Immature natural killer cell (primary cell): ENCODE results near the gene UBE2Q1. TPM values are rescaled to one million over a fixed set of nuclear protein-coding genes. Genes with fewer than 3 reads are reported as not detected.

Experiments used
- DNase-seq, 3 donors: peaks; one replicate each; pipeline ENCODE4 v3.0.0; 2022; ENCODE audit warnings: mixed read lengths in 1 of 3
- H3K27ac Mint-ChIP-seq, 6 donors: one replicate each; pipeline ENCODE4 v1.8.0; 2020; ENCODE audit warnings: mixed read lengths in 6 of 6, mild to moderate bottlenecking in 5 of 6, inconsistent platforms in 4 of 6, moderate library complexity in 3 of 6
- H3K27me3 Mint-ChIP-seq, 3 donors: one replicate each; pipeline ENCODE4 v1.8.0; 2020 to 2021; ENCODE audit warnings: low read depth in 3 of 3, mild to moderate bottlenecking in 3 of 3, mixed read lengths in 3 of 3, moderate library complexity in 3 of 3, inconsistent platforms in 1 of 3
- H3K36me3 Mint-ChIP-seq, 3 donors: one replicate each; pipeline ENCODE4 v1.8.0; 2020; ENCODE audit warnings: mixed read lengths in 3 of 3, inconsistent platforms in 2 of 3, mild to moderate bottlenecking in 2 of 3
- H3K4me1 Mint-ChIP-seq, 2 donors: one replicate each; pipeline ENCODE4 v1.8.0; 2020; ENCODE audit warnings: inconsistent platforms in 2 of 2, mild to moderate bottlenecking in 2 of 2, mixed read lengths in 2 of 2, moderate library complexity in 1 of 2
- H3K4me3 Mint-ChIP-seq, 5 donors: one replicate each; pipeline ENCODE4 v1.8.0; 2020; ENCODE audit warnings: mild to moderate bottlenecking in 5 of 5, mixed read lengths in 5 of 5, inconsistent platforms in 3 of 5, moderate library complexity in 3 of 5
- H3K9me3 Mint-ChIP-seq, 6 donors: one replicate each; pipeline ENCODE4 v1.8.0; 2020; ENCODE audit warnings: mild to moderate bottlenecking in 6 of 6, mixed read lengths in 6 of 6, inconsistent platforms in 4 of 6, moderate library complexity in 3 of 6
- polyA plus RNA-seq, 3 donors: library from polyadenylated mRNA; unstranded; fragments of 300-500 nt; fragmentation: Illumina TruSeq; gene quantifications; one replicate each; pipeline ENCODE4 v1.2.3, GENCODE V29; 2021

Gene UBE2Q1
- polyA plus RNA-seq, 3 donors from 2014 or later = 8.2 to 11.6 (median 9.7) TPM

- Mint-ChIP-seq H3K27ac (no peak overlapping the region), H3K4me3 (no peak overlapping the region), H3K36me3 (no peaks in the 10 kb centered on the region), H3K9me3 (no peaks in the 10 kb centered on the region), H3K4me1 (no peaks in the 10 kb centered on the region), H3K27me3 (peaks cover 3 to 4% (median 3%) of the 10 kb centered on the region in 3 donors)
- DNase-seq = no peak
Observed at GRCh38 chr1:154573168-154573510, 14.7 kb upstream of the UBE2Q1 start.

DNA sequence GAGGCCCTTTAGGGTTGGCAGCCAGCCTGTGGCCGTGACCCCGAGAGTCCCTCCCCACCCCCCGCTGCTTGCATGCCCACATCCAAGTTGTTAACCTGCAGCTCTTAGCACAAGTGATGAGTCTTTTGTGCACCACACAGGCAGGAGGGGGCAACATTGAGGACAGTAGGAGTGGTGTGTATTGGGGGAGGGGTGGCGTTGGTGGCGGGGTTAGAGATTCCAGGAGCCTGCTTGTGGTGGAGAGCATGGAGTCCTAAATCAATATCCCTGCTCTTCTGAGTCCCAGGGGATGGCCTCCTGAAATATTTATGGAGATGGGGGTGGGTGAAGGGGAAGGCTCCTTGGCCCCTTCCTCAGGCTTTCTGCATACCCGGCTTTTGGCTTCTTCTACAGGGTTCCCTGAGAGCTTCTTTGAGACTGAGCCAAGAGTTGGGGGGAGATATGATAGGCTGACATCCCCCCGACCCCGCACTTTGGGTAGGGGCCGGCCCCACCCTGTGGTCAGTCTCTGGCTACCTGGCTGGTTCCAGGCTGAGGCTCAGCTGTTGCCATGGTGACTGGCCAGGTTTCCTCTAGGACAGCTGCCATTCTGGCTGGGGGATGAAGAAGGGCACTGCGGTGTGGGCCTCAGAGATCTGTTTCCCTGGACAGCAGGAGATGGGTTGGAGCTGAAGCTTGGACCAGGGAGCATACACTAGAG lies 14.2 kb upstream of the UBE2Q1 start:
- no peak for DNase-seq
- peaks cover 0 to 1% of the 10 kb centered on the region in 2 donors for H3K4me1 Mint-ChIP-seq
- H3K27me3 Mint-ChIP-seq = peaks cover 3 to 7% (median 4%) of the 10 kb centered on the region in 3 donors
- H3K36me3 Mint-ChIP-seq = no peaks in the 10 kb centered on the region
- no peak overlapping the region for H3K27ac Mint-ChIP-seq
- H3K9me3 Mint-ChIP-seq = no peaks in the 10 kb centered on the region
- H3K4me3 Mint-ChIP-seq = no peak overlapping the region

GRCh38 chr1:154571964-154572288 lies 13.5 kb upstream of the UBE2Q1 start:
- Mint-ChIP-seq H3K4me3 (no peak overlapping the region), H3K27me3 (peaks cover 4 to 11% (median 6%) of the 10 kb centered on the region in 3 donors)

DNA sequence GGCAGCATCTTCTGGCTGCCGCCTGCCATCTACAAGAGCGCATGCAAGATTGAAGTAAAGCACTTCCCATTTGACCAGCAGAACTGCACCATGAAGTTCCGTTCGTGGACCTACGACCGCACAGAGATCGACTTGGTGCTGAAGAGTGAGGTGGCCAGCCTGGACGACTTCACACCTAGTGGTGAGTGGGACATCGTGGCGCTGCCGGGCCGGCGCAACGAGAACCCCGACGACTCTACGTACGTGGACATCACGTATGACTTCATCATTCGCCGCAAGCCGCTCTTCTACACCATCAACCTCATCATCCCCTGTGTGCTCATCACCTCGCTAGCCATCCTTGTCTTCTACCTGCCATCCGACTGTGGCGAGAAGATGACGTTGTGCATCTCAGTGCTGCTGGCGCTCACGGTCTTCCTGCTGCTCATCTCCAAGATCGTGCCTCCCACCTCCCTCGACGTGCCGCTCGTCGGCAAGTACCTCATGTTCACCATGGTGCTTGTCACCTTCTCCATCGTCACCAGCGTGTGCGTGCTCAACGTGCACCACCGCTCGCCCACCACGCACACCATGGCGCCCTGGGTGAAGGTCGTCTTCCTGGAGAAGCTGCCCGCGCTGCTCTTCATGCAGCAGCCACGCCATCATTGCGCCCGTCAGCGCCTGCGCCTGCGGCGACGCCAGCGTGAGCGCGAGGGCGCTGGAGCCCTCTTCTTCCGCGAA lies 12.9 kb upstream of the UBE2Q1 start:
- peaks cover 8 to 12% (median 9%) of the 10 kb centered on the region in 3 donors for H3K27me3 Mint-ChIP-seq

More at GRCh38 chr1:154571964-154572288, 13.5 kb upstream of the UBE2Q1 start:
- no peak for DNase-seq
- Mint-ChIP-seq H3K9me3 (no peaks in the 10 kb centered on the region), H3K4me1 (peaks cover 2 to 6% of the 10 kb centered on the region in 2 donors), H3K27ac (no peak overlapping the region), H3K36me3 (no peaks in the 10 kb centered on the region)

DNA sequence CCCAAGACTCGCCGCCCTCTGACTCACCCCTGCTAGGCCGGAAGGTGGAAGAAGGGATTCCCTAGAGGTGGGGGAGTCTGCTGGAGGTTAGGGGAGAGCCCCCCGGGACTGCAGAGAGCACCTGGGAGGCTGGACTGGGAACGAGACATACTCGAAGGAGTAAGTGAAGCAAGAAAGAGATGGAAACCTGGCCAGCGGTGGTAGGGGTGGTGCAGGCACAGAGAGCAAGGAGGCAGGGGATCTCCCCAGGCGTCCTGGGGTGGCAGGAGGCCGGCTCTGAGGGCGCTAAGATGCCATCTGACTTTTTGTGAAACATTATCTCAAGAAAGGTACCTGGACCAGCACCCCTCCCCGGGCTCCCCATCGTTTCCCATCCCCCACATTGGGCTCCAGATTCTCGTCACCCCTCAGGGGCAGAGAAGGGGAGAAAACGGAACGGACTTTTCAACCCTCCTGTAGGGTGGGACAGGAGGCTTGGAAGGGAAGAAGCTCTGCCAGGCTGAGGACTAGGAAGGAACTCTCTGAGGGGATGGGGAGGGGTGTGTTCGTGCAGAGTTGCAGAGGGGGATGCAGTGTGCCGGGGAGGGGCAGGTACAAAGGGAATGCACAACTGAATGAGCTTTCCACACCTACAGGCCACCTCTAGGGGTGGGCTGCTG lies 9.8 kb upstream of the UBE2Q1 start:
- Mint-ChIP-seq H3K27me3 (peaks cover 6 to 16% (median 8%) of the 10 kb centered on the region in 3 donors), H3K9me3 (no peaks in the 10 kb centered on the region), H3K4me3 (no peak overlapping the region), H3K36me3 (peaks cover 0 to 4% (median 0%) of the 10 kb centered on the region in 3 donors), H3K27ac (no peak overlapping the region), H3K4me1 (peaks cover 4 to 6% of the 10 kb centered on the region in 2 donors)
- DNase-seq = no peak

More for the DNA sequence above, 12.9 kb upstream of the UBE2Q1 start:
- Mint-ChIP-seq H3K9me3 (no peaks in the 10 kb centered on the region), H3K36me3 (no peaks in the 10 kb centered on the region), H3K4me1 (peaks cover 4 to 6% of the 10 kb centered on the region in 2 donors), H3K4me3 (no peak overlapping the region), H3K27ac (no peak overlapping the region)
- DNase-seq = no peak

- Mint-ChIP-seq H3K4me3 (peak within 1 kb of the TSS in 1 of 5 donors; percentile 49), H3K27ac (no peak within 1 kb of the TSS), H3K36me3 (peaks cover 0 to 4% (median 0%) of the 10 kb centered on the region in 3 donors), H3K4me1 (peaks cover 4 to 6% of the 10 kb centered on the region in 2 donors), H3K9me3 (no peaks in the 10 kb centered on the region), H3K27me3 (peaks cover 6 to 13% (median 8%) of the 10 kb centered on the region in 3 donors)
- DNase-seq = peak; percentile 65 to 70 (median 68)
Observed at GRCh38 chr1:154567386-154568156, 9.1 kb upstream of the UBE2Q1 start, which contains the start of gene CHRNB2. Gene CHRNB2, plus strand, starts transcription at chr1:154567778. Its CDS starts 267 bp downstream, at chr1:154568045.

GRCh38 chr1:154565876-154566275 lies 7.4 kb upstream of the UBE2Q1 start:
- Mint-ChIP-seq H3K4me3 (no peak overlapping the region), H3K27me3 (peaks cover 6 to 13% (median 8%) of the 10 kb centered on the region in 3 donors), H3K4me1 (peaks cover 4 to 6% of the 10 kb centered on the region in 2 donors), H3K27ac (no peak overlapping the region), H3K36me3 (peaks cover 0 to 4% (median 0%) of the 10 kb centered on the region in 3 donors), H3K9me3 (no peaks in the 10 kb centered on the region)
- no peak for DNase-seq

GRCh38 chr1:154559466-154560044 lies 1.1 kb upstream of the UBE2Q1 start:
- Mint-ChIP-seq H3K36me3 (peaks cover 0 to 11% (median 6%) of the 10 kb centered on the region in 3 donors), H3K27ac (peak overlapping the region; percentile 91 to 97 (median 94)), H3K4me1 (peaks cover 36 to 45% of the 10 kb centered on the region in 2 donors), H3K9me3 (no peaks in the 10 kb centered on the region), H3K27me3 (peaks cover 6 to 8% (median 7%) of the 10 kb centered on the region in 3 donors), H3K4me3 (peak overlapping the region; percentile 92 to 97 (median 93))
- peak; percentile 77 to 80 (median 78) for DNase-seq

- no peaks in the 10 kb centered on the region for H3K9me3 Mint-ChIP-seq
- peak overlapping the region; percentile 91 to 97 (median 94) for H3K27ac Mint-ChIP-seq
- H3K4me1 Mint-ChIP-seq = peaks cover 36 to 48% of the 10 kb centered on the region in 2 donors
- peaks cover 6 to 8% (median 7%) of the 10 kb centered on the region in 3 donors for H3K27me3 Mint-ChIP-seq
- H3K4me3 Mint-ChIP-seq = peak overlapping the region; percentile 92 to 97 (median 93)
- H3K36me3 Mint-ChIP-seq = peaks cover 2 to 15% (median 6%) of the 10 kb centered on the region in 3 donors
- peak; percentile 100 for DNase-seq
Observed at GRCh38 chr1:154558720-154559465, 431 bp upstream of the UBE2Q1 start.

GRCh38 chr1:154557248-154557938 lies 1.1 kb downstream of the UBE2Q1 start:
- H3K36me3 Mint-ChIP-seq = peaks cover 6 to 27% (median 12%) of the 10 kb centered on the region in 3 donors
- peaks cover 6 to 8% (median 7%) of the 10 kb centered on the region in 3 donors for H3K27me3 Mint-ChIP-seq
- no peak for DNase-seq
- H3K27ac Mint-ChIP-seq = peak overlapping the region; percentile 83 to 97 (median 92)
- H3K4me1 Mint-ChIP-seq = peaks cover 36 to 61% of the 10 kb centered on the region in 2 donors
- peak overlapping the region; percentile 88 to 96 (median 90) for H3K4me3 Mint-ChIP-seq
- no peaks in the 10 kb centered on the region for H3K9me3 Mint-ChIP-seq

DNA sequence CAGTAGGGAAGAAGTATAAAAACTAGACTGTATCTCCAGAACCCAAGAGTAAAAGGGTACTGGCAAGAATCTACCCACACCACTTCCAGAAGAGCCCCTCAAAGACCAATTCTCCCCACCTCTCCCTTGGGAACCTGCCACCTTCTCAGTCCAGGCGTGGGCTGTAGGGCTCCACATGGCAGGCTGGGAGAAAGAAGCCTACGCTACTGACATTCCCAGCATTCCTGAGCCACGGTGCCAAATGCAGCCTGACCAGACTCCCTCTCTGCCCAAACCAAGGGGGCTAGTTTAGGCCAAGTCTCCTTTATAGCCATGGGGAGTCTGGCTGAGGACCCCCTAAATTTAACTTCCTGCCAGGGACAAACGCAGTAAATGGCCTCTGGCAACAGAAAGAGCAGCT lies 2.0 kb downstream of the UBE2Q1 start:
- DNase-seq = no peak
- peaks cover 6 to 8% (median 7%) of the 10 kb centered on the region in 3 donors for H3K27me3 Mint-ChIP-seq
- peaks cover 36 to 61% of the 10 kb centered on the region in 2 donors for H3K4me1 Mint-ChIP-seq
- no peaks in the 10 kb centered on the region for H3K9me3 Mint-ChIP-seq
- peaks cover 6 to 31% (median 12%) of the 10 kb centered on the region in 3 donors for H3K36me3 Mint-ChIP-seq
- H3K27ac Mint-ChIP-seq = peak overlapping the region; percentile 28 to 94 (median 87)
- H3K4me3 Mint-ChIP-seq = peak overlapping the region; percentile 59 to 96 (median 90)
